Endothelial cell of umbilical vein (primary cell): Measurements from ENCODE around the gene CHPF2. TPM values are rescaled to one million over a fixed set of nuclear protein-coding genes. Genes with fewer than 3 reads are reported as not detected.

Source experiments
- BruUV-seq: library from RNA; stranded (reverse); fragments of 400-500 nt; replicated peaks from 2 replicates; lab custom pipeline; 2021; lab: Mats Ljungman, UMichigan
- CTCF ChIA-PET: fragments of 300-600, 350-600 bp; sonication (Branson Sonifier 250); formaldehyde crosslinking; loops from one replicate; lab custom pipeline; 2021; ENCODE audit warnings: antibody characterized with exemption, inconsistent platforms; lab: Charles Lee
- POLR2A ChIA-PET: fragments of 300-600, 350-600 bp; sonication (Branson Sonifier 250); formaldehyde crosslinking; loops from one replicate; lab custom pipeline; 2021; ENCODE audit warnings: antibody characterized with exemption, inconsistent platforms; lab: Charles Lee
- DNase-seq: peaks from one replicate; pipeline ENCODE4 v3.0.0-alpha.2; 2011; ENCODE audit warnings: low read depth, low spot score
- FAIRE-seq: peaks from 2 replicates; lab custom pipeline; 2011; peaks lifted over from hg19 to GRCh38; lab: Jason Lieb, UNC
- H2AFZ ChIP-seq: 2 replicates; pipeline ENCODE4 v1.6.0; 2012; ENCODE audit warnings: low read depth, low read length, control low read depth, inconsistent platforms
- H3K27ac ChIP-seq: 2 replicates; pipeline ENCODE4 v1.5.1; 2011; ENCODE audit warnings: low read depth, mild to moderate bottlenecking, control low read depth, low read length, moderate library complexity; ENCODE audit not compliant: insufficient read depth
- H3K27me3 ChIP-seq, 2 experiments: 2 replicates each; pipeline versions ENCODE4 v1.6.0 to v1.6.1; 2011; ENCODE audit warnings: low read length in 2 of 2, mixed read lengths in 1 of 2; ENCODE audit not compliant: control insufficient read depth in 2 of 2, insufficient read depth in 2 of 2
- H3K36me3 ChIP-seq, 2 experiments: 2 replicates in 1 of 2; 3 replicates in 1 of 2; pipeline ENCODE4 v1.5.1; 2011; ENCODE audit warnings: low read length in 2 of 2, mild to moderate bottlenecking in 1 of 2, moderate library complexity in 1 of 2; ENCODE audit not compliant: control insufficient read depth in 2 of 2, insufficient read depth in 2 of 2; ENCODE audit errors: extremely low read depth in 1 of 2
- H3K4me1 ChIP-seq: 3 replicates; pipeline ENCODE4 v1.5.1; 2011; ENCODE audit warnings: mild to moderate bottlenecking, low read length; ENCODE audit not compliant: control insufficient read depth, insufficient read depth; ENCODE audit errors: extremely low read depth
- H3K4me2 ChIP-seq: 2 replicates; pipeline ENCODE4 v1.6.1; 2011; ENCODE audit warnings: low read length, control low read depth, mixed read lengths; ENCODE audit not compliant: insufficient read depth
- H3K4me3 ChIP-seq, 3 experiments: fragments of 200-600 bp in 1 of 3; sonication (generic), shearing (Covaris generic) in 1 of 3; replicated peaks in 1 of 3; 2 replicates each; pipeline ENCODE4 v1.5.1; 2011 to 2016; ENCODE audit warnings: control low read depth in 3 of 3, low read length in 3 of 3, mild to moderate bottlenecking in 2 of 3, inconsistent platforms in 1 of 3, low read depth in 1 of 3, moderate library complexity in 1 of 3; ENCODE audit not compliant: insufficient read depth in 1 of 3
- H3K79me2 ChIP-seq: 2 replicates; pipeline ENCODE4 v1.6.0; 2012; ENCODE audit warnings: low read length, inconsistent platforms; ENCODE audit not compliant: control insufficient read depth, insufficient read depth
- H3K9ac ChIP-seq: replicated peaks from 2 replicates; pipeline ENCODE3; 2011; ENCODE audit warnings: low read length, control low read depth; ENCODE audit not compliant: insufficient read depth; ENCODE audit errors: extremely low read depth
- H3K9me1 ChIP-seq: replicated peaks from 3 replicates; pipeline ENCODE4 v1.6.0; 2011; ENCODE audit warnings: mild to moderate bottlenecking, low read length; ENCODE audit not compliant: control insufficient read depth, insufficient read depth; ENCODE audit errors: extremely low read depth
- H3K9me3 ChIP-seq: replicated peaks from 2 replicates; pipeline ENCODE4 v1.5.1; 2012; ENCODE audit warnings: low read length, inconsistent platforms; ENCODE audit not compliant: control insufficient read depth, insufficient read depth
- H4K20me1 ChIP-seq: replicated peaks from 2 replicates; pipeline ENCODE3; 2011; ENCODE audit warnings: mild to moderate bottlenecking, low read length; ENCODE audit not compliant: control insufficient read depth, insufficient read depth; ENCODE audit errors: extremely low read depth
- FOS ChIP-seq: IDR thresholded peaks from 2 replicates; pipeline ENCODE4 v1.6.1; 2011; ENCODE audit warnings: mild to moderate bottlenecking, low read length, moderate library complexity, borderline replicate concordance; ENCODE audit not compliant: insufficient read depth
- GATA2 ChIP-seq: IDR thresholded peaks from 2 replicates; pipeline ENCODE4 v1.7.0; 2011; ENCODE audit warnings: low read depth, mild to moderate bottlenecking, moderate library complexity, mixed read lengths, low read length; ENCODE audit not compliant: insufficient read length, insufficient read depth
- JUN ChIP-seq: IDR thresholded peaks from 2 replicates; pipeline ENCODE4 v1.6.1; 2011; ENCODE audit warnings: borderline replicate concordance, low read depth; ENCODE audit not compliant: insufficient read length, insufficient read depth
- MYC ChIP-seq: IDR thresholded peaks from one replicate; pipeline ENCODE4 v1.6.1; 2011; ENCODE audit warnings: mild to moderate bottlenecking, low read depth, low read length
- POLR2A ChIP-seq: IDR thresholded peaks from 2 replicates; pipeline ENCODE4 v1.6.1; 2012; ENCODE audit warnings: low read depth, mild to moderate bottlenecking, control low read depth, low read length
- dilution Hi-C: fragments of 300-500 bp; cut with MboI; formaldehyde crosslinking; loops from one replicate; pipeline ENCODE4 v1.15.0; 2019; ENCODE audit warnings: low sequenced_read_pairs; ENCODE audit not compliant: extremely low pct_ligation_motif_present
- intact Hi-C: fragments of 100-400 bp; cut with micrococcal nuclease; formaldehyde crosslinking; loops from one replicate; pipeline ENCODE4 v1.10.0; 2022
- polyA plus RNA-seq, 4 experiments: library from polyadenylated mRNA; depleted of rRNA in 3 of 4; stranded (reverse) in 3 of 4; unstranded in 1 of 4; fragments of >200 nt; gene quantifications; 2 replicates each; pipeline versions ENCODE4 v1.2.1 to v1.2.3, GENCODE V29; 2011 to 2012; ENCODE audit warnings: missing spikeins in 1 of 4
- total RNA-seq: library from RNA; stranded (reverse); gene quantifications from 2 replicates; pipeline ENCODE4 v1.2.3, GENCODE V29; 2021
- TF ChIP-seq, protein P1 (sequence below): IDR thresholded peaks from 2 replicates; pipeline ENCODE4 v1.6.1; 2011; ENCODE audit not compliant: insufficient read depth, insufficient read length
- TF ChIP-seq, protein P2 (sequence below), 2 donors: IDR thresholded peaks; 1 replicate in 1 of 2; 2 replicates in 1 of 2; pipeline ENCODE4 v1.5.1; 2011; ENCODE audit warnings: low read length in 2 of 2, mild to moderate bottlenecking in 2 of 2, moderate library complexity in 2 of 2, control low read depth in 1 of 2, inconsistent platforms in 1 of 2, low read depth in 1 of 2; ENCODE audit not compliant: insufficient read depth in 1 of 2; ENCODE audit errors: extremely low read depth in 1 of 2

The CHPF2 gene
- total and polyA plus RNA-seq, 2 donors (not counting 3 experiments of a cell fraction or from before 2014, with no cell fraction given) = 72.8 to 75.0 TPM

DNA sequence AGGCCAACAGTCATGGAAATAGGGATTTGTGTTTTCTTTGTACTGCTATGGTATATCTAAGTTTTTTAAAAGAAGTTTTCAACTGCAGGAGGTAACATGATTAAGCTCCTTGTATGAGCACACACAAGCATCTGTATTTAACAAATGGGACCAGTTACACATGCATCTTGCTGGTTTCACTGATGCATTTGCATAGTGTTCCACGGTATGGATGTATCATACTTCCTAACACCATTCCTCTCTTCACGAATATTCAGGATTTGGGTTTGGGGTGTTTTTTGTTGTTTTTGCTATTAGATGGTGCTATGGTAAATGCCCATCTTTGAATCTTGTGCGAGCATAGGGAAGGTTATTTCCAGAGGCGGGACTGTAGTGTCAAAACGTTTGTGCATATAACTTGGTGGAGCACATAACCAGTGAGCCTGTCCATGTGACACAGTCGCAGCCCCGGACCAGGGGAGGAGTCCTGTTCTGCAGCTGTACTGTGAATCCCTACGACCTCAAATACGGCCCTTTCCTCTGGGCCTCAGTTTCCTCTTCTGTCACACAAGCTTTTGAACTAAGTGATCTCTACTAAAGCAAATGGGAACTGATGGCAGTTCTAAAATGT is 23.9 kb upstream of the CHPF2 start:
- ChIA-PET POLR2A (interaction anchor here (2.5 kb wide), 1 partner anchor 19 kb away, joined by 5 read pairs; the partner anchor contains the start of gene ABCF2), CTCF (no interaction called here)

More for the DNA sequence above, 23.9 kb upstream of the CHPF2 start:
- no peak overlapping the region for H3K27ac ChIP-seq
- H3K27me3 ChIP-seq = peaks cover 0 to 2% of the 10 kb centered on the region in 2 experiments
- no peaks in the 10 kb centered on the region for H4K20me1 ChIP-seq
- H3K4me1 ChIP-seq = no peaks in the 10 kb centered on the region
- no peak for FAIRE-seq
- no peak overlapping the region for H3K4me3 ChIP-seq
- no peaks in the 10 kb centered on the region for H3K36me3 ChIP-seq
- no peak for DNase-seq
- H3K4me2 ChIP-seq = no peak overlapping the region
- H2AFZ ChIP-seq = no peak overlapping the region
- no peak overlapping the region for H3K9ac ChIP-seq
- TF ChIP-seq, protein P1, sequence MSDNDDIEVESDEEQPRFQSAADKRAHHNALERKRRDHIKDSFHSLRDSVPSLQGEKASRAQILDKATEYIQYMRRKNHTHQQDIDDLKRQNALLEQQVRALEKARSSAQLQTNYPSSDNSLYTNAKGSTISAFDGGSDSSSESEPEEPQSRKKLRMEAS = no peak
- TF ChIP-seq POLR2A (no peak), GATA2 (no peak), FOS (no peak), JUN (no peak), MYC (no peak)
- TF ChIP-seq, protein P2, sequence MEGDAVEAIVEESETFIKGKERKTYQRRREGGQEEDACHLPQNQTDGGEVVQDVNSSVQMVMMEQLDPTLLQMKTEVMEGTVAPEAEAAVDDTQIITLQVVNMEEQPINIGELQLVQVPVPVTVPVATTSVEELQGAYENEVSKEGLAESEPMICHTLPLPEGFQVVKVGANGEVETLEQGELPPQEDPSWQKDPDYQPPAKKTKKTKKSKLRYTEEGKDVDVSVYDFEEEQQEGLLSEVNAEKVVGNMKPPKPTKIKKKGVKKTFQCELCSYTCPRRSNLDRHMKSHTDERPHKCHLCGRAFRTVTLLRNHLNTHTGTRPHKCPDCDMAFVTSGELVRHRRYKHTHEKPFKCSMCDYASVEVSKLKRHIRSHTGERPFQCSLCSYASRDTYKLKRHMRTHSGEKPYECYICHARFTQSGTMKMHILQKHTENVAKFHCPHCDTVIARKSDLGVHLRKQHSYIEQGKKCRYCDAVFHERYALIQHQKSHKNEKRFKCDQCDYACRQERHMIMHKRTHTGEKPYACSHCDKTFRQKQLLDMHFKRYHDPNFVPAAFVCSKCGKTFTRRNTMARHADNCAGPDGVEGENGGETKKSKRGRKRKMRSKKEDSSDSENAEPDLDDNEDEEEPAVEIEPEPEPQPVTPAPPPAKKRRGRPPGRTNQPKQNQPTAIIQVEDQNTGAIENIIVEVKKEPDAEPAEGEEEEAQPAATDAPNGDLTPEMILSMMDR (IDR thresholded peaks at IDR 0.05; ENCODE audit: extremely low read depth in 1 of 2, insufficient read depth in 1 of 2, low read depth in 1 of 2, low read length in 2 of 2) = no peak
- no peaks in the 10 kb centered on the region for H3K79me2 ChIP-seq
- intact Hi-C loops = no loop called here
- BruUV-seq = no TSS peak
- dilution Hi-C loops = no loop called here
- H3K9me1 ChIP-seq = no peaks in the 10 kb centered on the region
- no peaks in the 10 kb centered on the region for H3K9me3 ChIP-seq
